ENCODE data around the gene FRMD8. TPM values are rescaled to one million over a fixed set of nuclear protein-coding genes. Genes with fewer than 3 reads are reported as not detected.

The FRMD8 gene
- total RNA-seq, 1 experiment from 2014 or later: 22.7 TPM

GRCh38 chr11:65434667-65435410, 48.4 kb downstream of the FRMD8 start:
- Histone ChIP-seq H2BK120ac (ENCODE audit: low read depth, low read length, poor library complexity, severe bottlenecking) (no peak overlapping the region), H3K56ac (ENCODE audit: insufficient read length, low read depth, low read length) (no peak overlapping the region), H3K4ac (ENCODE audit: low read depth, low read length) (no peak overlapping the region), H3K23me2 (ENCODE audit: insufficient read length, low read depth, low read length, poor library complexity, severe bottlenecking) (no peaks in the 10 kb centered on the region), H4K8ac (replicated peaks; ENCODE audit: insufficient read length, low read depth, low read length) (no peak overlapping the region), H3K4me2 (ENCODE audit: insufficient read depth, insufficient read length, low read length) (no peak overlapping the region), H3T11ph (ENCODE audit: low read length) (no peak overlapping the region), H4K5ac (ENCODE audit: insufficient read length, low read depth, low read length) (no peak overlapping the region), H3K18ac (ENCODE audit: insufficient read length, low read depth, low read length) (no peak overlapping the region), H2BK20ac (ENCODE audit: low read depth, low read length, poor library complexity, severe bottlenecking) (no peak overlapping the region), H2BK15ac (ENCODE audit: low read depth, low read length) (no peak overlapping the region), H3K14ac (ENCODE audit: insufficient read depth, low read length) (no peak overlapping the region), H3K23ac (ENCODE audit: insufficient read length, low read depth, low read length) (no peak overlapping the region), H3K27ac (ENCODE audit: insufficient read length, low read depth, low read length) (no peak overlapping the region), H3K27me3 (ENCODE audit: insufficient read depth, low read length) (no peaks in the 10 kb centered on the region), H2AFZ (ENCODE audit: low read length) (no peak overlapping the region), H3K9ac (ENCODE audit: extremely low read depth, insufficient read length, low read length) (no peak overlapping the region), H3K9me3 (ENCODE audit: control insufficient read depth, low read depth, low read length) (no peaks in the 10 kb centered on the region), H3K4me1 (ENCODE audit: insufficient read depth, low read length) (0 out of 2 replicates have a peak, but pooled peaks cover 4% of the 10 kb centered on the region), H2BK12ac (ENCODE audit: insufficient read length, low read depth, low read length) (no peak overlapping the region), H3K79me2 (ENCODE audit: insufficient read depth, low read length) (no peaks in the 10 kb centered on the region; the same call in 1 of the 2 replicates), H4K91ac (ENCODE audit: insufficient read length, low read depth, low read length) (no peak overlapping the region), H4K20me1 (ENCODE audit: control insufficient read depth, insufficient read depth, insufficient read length) (no peaks in the 10 kb centered on the region), H2AK5ac (ENCODE audit: insufficient read length, low read length) (no peak overlapping the region), H2BK5ac (ENCODE audit: insufficient read length, low read length) (no peak overlapping the region), H3K79me1 (ENCODE audit: insufficient read depth, low read depth, low read length, poor library complexity, severe bottlenecking) (no peaks in the 10 kb centered on the region)
- Mint-ChIP-seq H3K9me3 (no peaks in the 10 kb centered on the region), H3K4me1 (peaks cover 5% of the 10 kb centered on the region in 2 experiments), H3K27ac (no peak overlapping the region), H3K4me3 (no peak overlapping the region), H3K36me3 (ENCODE audit: insufficient read depth in 1 of 3, low read depth in 3 of 3) (no peaks in the 10 kb centered on the region), H3K27me3 (ENCODE audit: low read depth) (no peaks in the 10 kb centered on the region)
- WGBS (ENCODE audit: extremely low coverage, insufficient read length, low lambda C conversion rate): no CpG with 5 or more reads among the region's 5 CpGs
- no peak for TF ChIP-seq CTCF (conservative IDR thresholded peaks at IDR 0.05)
- no peak for DNase-seq

Data from H9 (cell line).